Measurements from ENCODE around the gene ACAD11. TPM values are rescaled to one million over a fixed set of nuclear protein-coding genes. Genes with fewer than 3 reads are reported as not detected.

The ACAD11 gene
- total RNA-seq, 1 experiment from 2014 or later: 12.6 TPM

- TF ChIP-seq RAD21 (IDR thresholded peaks at IDR 0.05; ENCODE audit: low read depth): no peak
Measured at GRCh38 chr3:132550579-132551305, 108.9 kb downstream of the ACAD11 start (continued).

GRCh38 chr3:132549890-132550578 lies 109.6 kb downstream of the ACAD11 start:
- Histone ChIP-seq H3K9me2 (ENCODE audit: insufficient read depth) (no peaks in the 10 kb centered on the region), H4K20me1 (ENCODE audit: insufficient read depth) (no peaks in the 10 kb centered on the region), H2AFZ (ENCODE audit: low read depth, low read length, poor library complexity, severe bottlenecking) (no peak overlapping the region), H3K9me3 (ENCODE audit: control insufficient read depth in 1 of 2, insufficient read depth in 1 of 2, low read depth in 1 of 2, low read length in 2 of 2) (no peaks in the 10 kb centered on the region), H3K27ac (ENCODE audit: low read depth, low read length) (no peak overlapping the region), H3K36me3 (ENCODE audit: control insufficient read depth in 1 of 2, insufficient read depth in 2 of 2, low read length in 2 of 2) (no peaks in the 10 kb centered on the region), H3K4me3 (replicated peaks in 1 of 2; ENCODE audit: low read depth in 1 of 2, low read length in 2 of 2) (no peak overlapping the region), H3K27me3 (ENCODE audit: insufficient read depth, low read length) (no peaks in the 10 kb centered on the region), H3K79me2 (ENCODE audit: insufficient read depth, low read length) (no peaks in the 10 kb centered on the region), H3K9ac (ENCODE audit: low read length) (no peak overlapping the region), H3K4me1 (ENCODE audit: control insufficient read depth in 1 of 2, insufficient read depth in 2 of 2, low read length in 2 of 2) (peaks cover 0 to 10% of the 10 kb centered on the region in 2 experiments; a peak in 2 of 4 replicates), H3K4me2 (ENCODE audit: low read length) (peak overlapping the region; percentile 25; the same call in 1 of the 2 replicates)
- TF ChIP-seq CEBPB (IDR thresholded peaks at IDR 0.05; ENCODE audit: low read depth): 0 out of 2 replicates have a peak, but pooled peaks have one; percentile 33
- 0 out of 2 replicates have a peak, but pooled peaks have one; percentile 28 for TF ChIP-seq SP1 (IDR thresholded peaks at IDR 0.05; ENCODE audit: low read depth)
- TF ChIP-seq REST (IDR thresholded peaks at IDR 0.05; ENCODE audit: low read depth): no peak
- TF ChIP-seq CTCF (IDR thresholded peaks at IDR 0.05 in 2 of 3, conservative IDR thresholded peaks at IDR 0.05 in 1 of 3; ENCODE audit: borderline replicate concordance in 1 of 3, insufficient read depth in 1 of 3, low read depth in 2 of 3, low read length in 2 of 3): no peak
- no peak for TF ChIP-seq ELF1 (IDR thresholded peaks at IDR 0.05; ENCODE audit: borderline replicate concordance, low read depth)
- no peak for TF ChIP-seq EZH2 (IDR thresholded peaks at IDR 0.05)
- intact Hi-C loops (cut with micrococcal nuclease): loop anchor here (10.0 kb wide), 1 partner anchor 835 kb away; no protein-coding TSS in a partner anchor
- DNase-seq (ENCODE audit: low read depth, low spot score) (no peak), ATAC-seq (no peak)
- ChIA-PET CTCF (no interaction called here), RAD21 (ENCODE audit: low non-redundant PET in 1 of 2, low total read pairs in 2 of 2, uncharacterized antibody in 2 of 2, unreplicated experiment in 2 of 2) (no interaction called here), POLR2A (no interaction called here)
- BruUV-seq (replicated peaks): no TSS peak

All from HCT116 (cell line).